Sciatic nerve (tissue), 2 donors: Measurements from ENCODE around the gene OPTN. TPM values are rescaled to one million over a fixed set of nuclear protein-coding genes. Genes with fewer than 3 reads are reported as not detected.
"Not testable (repeated sequence)": the region's sequence is repeated elsewhere in the genome, so short reads cannot be mapped to it uniquely, and the experiment has no call there.

ENCODE experiments used
- ATAC-seq: fragments of 200-7000 bp; cut with Tn5 transposase; one replicate; pipeline ENCODE4 v1.9.1; 2020; ENCODE audit warnings: mild to moderate bottlenecking, moderate library complexity
- DNase-seq: peaks from one replicate; pipeline ENCODE4 v3.0.0-alpha.2; 2020; ENCODE audit warnings: low spot score
- intact Hi-C: fragments of 100-400 bp; cut with DNase I; formaldehyde crosslinking; loops from one replicate; pipeline ENCODE4 v1.14.2; 2022
- total RNA-seq: library from RNA; stranded (reverse); fragmentation: NEBNext Ultra II Directional; extraction: Animal tissue kit (Norgen Biotek cat#: 25700); gene quantifications from one replicate; pipeline ENCODE4 v1.2.1, GENCODE V29; 2021
- donor health status: DM: no; HTN: no; CAD: no.
- donor health status: DM: no; HTN: no; CAD: no.

Gene OPTN
- total RNA-seq, 1 donor from 2014 or later: 118 TPM

DNA sequence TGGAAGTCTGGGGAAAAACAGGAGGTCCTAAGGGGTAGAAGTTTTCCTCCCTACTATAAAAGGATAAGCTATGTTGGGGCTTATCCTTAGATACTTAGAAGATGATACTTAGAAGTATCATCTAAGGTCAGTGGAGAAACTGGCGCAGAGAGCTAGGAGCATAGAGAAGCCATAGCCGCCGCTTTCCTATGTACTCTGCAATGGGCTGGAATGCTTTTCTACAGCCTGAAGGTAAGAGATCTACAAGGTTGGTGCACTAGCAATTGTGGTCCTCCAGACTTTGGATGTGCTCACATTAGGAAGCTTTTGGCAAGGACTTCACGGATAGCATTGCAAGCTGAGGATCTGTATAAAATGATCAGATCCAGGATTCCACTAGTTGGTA, 12.4 kb upstream of the OPTN start:
- no peak for DNase-seq
- intact Hi-C loops: no loop called here
- no peak for ATAC-seq

DNA sequence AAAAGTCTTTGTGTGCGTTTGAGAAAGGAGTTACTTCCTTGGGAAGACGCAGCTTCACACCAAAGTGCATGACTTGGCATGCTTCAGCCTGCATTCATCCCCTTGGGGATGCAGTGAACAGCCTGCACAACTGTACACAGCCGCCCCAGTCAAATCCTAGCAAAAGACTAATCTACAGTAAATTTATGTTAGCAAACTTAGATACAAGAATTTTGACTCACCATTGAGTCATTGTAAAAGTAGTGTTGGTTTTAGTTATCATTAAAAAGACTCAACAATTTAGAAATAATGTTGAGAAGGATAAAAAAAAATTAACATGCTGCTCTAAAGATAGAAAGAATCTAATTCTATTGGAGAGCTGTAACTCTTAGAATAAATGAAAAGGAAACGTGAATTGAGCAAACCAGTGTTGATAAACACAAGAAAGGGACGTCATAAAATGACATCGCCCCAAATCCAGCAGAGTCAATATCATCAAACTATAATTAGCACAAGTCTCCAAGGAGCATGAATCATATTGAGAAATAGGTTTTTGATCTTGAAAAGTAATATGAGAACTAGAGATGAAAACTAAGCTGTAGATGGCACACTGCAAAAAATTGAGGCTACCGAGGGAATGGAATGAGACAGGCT, 11.9 kb upstream of the OPTN start:
- intact Hi-C loops: no loop called here
- DNase-seq (no peak), ATAC-seq (peak; percentile 39)

DNA sequence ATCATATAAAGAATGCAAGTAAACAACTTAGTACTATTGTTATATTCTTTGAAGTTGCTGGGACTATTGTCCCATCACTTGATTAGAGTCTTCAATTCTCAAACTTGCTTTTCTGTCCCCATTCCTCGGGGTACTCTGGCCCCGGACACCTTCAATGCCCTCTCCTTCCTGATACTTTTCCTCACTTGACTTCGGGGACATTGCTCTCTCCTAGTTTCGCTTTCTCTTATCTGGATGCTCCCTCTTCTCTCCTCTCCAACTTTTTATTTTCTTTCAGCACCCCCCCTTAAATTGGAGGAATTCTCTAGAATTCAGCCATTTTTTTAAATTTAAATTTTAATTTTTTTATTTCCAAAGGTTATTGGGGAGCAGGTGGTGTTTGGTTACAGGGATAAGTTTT, 10.6 kb upstream of the OPTN start:
- ATAC-seq (no peak), DNase-seq (no peak)
- intact Hi-C loops: no loop called here

DNA sequence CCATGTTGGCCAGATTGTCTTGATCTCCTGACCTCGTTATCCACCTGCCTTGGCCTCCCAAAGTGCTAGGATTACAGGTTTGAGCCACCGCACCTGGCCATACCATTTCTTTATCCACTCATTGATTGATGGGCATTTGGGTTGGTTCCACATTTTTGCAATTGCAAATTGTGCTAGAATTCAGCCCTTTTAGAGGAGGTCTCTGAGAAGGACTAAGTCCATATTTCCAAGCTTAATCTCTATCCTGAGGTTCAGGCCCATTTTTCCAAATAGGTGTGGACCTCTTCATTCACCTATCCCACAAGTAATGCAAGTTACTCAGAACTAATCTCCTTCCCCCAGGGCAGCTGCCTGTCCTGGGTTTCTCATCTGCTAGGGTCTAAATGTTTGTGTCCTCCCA, 9.7 kb upstream of the OPTN start:
- DNase-seq (no peak), ATAC-seq (no peak)
- intact Hi-C loops: no loop called here

DNA sequence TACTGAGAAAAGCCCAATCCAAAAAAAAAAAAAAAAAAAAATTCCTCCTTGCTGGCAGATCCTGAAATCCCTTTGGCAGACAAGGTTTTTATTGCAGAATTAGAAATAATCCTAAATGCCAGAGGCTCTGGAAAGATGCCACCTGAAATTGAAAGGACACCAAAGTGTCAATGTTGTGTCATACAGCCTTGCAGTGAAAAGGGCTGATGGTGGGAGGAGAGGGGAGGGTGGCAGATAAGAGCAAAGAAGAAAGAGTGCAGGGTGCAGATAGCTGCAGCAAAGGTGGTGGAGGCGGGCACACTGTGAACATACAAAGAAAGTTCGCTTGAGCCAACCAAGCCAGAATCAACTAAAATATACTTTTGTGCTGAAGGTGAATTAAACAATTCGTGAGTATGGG, 8.2 kb upstream of the OPTN start:
- peak; percentile 48 for ATAC-seq
- no peak for DNase-seq
- intact Hi-C loops: no loop called here

DNA sequence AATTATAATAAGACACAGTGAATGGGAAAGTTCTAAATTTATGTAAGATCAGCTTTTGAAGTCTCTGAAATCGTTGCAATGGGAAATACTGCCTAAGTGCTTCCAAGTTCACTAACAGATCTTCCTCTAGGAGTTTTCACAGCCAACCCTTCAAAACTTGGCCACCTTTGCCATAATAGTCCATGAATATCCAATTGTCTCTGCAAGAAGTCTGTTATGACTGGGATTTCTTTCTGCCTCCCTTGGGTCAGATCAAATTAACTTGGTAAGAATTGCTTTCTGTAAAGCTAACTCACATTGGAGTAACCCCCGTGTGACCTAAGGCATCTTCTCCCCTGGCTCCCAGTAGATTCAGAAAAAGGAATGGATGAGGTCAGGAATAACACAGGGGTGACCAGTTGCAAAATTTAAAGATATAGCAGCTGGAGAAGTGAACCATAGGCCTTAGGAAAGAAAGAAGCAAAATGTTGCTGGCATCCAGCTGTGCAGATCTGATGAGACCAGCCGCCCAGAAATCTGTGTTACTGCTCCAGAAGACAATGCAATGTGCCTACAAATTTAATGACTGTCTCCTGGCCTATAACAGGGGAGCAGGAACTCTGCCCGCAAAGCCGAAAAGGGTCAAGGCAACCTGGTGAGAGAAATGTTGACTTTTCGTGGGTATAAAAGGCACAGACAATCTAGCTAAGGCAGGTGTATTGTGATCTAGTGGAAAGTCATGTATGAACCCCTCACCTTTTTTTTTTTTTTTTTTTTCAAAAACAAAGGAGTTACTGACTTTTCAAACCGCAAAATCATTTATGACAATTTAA, 7.5 kb upstream of the OPTN start:
- DNase-seq: no peak
- intact Hi-C loops: no loop called here
- ATAC-seq: peak; percentile 91

DNA sequence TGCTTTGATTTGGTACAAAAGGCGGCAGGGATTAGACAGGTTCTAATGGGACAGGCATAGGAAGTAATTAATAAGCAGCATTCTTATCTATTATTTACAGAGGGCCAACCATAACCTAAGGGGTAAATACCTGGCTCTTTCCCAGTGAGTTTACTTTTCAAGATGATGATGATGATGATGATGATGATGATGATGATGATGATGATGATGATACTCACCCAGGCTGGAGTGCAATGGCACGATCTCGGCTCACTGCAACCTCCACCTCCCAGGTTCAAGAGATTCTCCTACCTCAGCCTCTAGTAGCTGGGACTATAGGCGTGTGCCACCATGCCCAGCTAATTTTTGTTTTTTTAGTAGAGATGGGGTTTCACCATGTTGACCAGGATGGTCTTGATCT, 5.9 kb upstream of the OPTN start:
- ATAC-seq, intact Hi-C loops: not testable (repeated sequence)

DNA sequence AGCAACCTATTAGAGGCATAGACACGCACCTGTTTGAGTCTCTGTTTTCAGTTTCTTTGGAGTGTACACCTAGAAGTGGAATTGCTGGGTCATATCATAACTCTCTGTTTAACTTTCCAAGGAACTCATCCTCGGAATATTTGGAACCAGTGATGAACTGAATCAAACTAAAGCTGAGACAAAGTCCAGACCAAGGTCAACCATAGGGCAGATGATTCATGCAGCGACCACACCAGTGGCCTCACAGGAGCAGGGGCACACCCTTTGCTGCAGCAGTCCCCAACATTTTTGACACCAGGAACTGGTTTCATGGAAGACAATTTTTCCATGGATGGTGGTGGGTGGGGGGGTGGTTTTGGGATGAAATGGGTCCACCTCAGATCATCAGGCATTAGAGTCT, 4.9 kb upstream of the OPTN start:
- DNase-seq (no peak), ATAC-seq (no peak)
- intact Hi-C loops: no loop called here

More for the DNA sequence above, 5.9 kb upstream of the OPTN start:
- not testable (repeated sequence) for DNase-seq

DNA sequence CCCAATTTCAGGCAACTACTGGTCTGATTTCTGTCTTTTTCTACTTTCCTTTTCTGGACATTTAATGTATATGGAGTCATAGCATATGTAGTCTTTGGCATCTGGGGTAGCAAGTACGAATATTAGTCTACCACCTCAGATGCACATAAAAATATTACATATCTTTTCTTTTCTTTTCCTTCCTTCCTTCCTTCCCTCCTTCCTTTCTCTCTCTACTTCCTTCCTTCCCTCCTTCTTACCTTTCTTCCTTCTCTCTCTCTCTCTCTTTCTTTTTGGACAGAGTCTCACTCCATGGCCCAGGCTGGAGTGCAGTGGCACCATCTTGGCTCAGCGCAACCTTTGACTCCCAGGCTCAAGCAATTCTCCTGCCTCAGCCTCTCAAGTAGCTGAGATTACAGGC, 4.0 kb upstream of the OPTN start:
- ATAC-seq (no peak), DNase-seq (no peak)
- intact Hi-C loops: no loop called here

DNA sequence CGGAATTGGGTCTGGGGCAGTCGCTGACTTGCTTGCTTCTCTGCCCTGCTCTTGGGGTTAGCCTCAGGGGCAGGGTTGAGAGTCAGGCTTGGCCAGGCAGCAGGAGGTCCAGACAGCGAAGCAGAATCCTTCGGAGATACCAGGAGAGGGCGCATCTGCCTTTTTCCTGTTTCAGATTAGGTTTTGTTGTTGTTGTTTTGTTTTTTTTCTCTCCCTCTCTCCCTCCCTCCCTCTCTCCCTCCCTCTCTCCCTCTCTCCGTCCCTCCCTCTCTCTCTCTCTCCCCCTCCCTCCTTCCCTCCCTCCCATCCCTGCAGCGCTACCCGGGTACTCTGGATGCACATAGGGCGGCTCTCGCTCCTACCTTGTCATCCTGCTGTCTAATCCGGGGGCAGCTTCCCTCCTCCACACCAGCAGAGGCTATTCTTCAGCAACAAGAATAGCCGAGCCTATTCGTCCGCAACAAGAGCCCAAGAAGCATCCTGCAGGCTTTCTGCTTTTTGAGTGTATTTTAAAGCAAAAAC, 758 bp upstream of the OPTN start:
- peak; percentile 69 for DNase-seq
- intact Hi-C loops: no loop called here
- ATAC-seq: peak; percentile 70

DNA sequence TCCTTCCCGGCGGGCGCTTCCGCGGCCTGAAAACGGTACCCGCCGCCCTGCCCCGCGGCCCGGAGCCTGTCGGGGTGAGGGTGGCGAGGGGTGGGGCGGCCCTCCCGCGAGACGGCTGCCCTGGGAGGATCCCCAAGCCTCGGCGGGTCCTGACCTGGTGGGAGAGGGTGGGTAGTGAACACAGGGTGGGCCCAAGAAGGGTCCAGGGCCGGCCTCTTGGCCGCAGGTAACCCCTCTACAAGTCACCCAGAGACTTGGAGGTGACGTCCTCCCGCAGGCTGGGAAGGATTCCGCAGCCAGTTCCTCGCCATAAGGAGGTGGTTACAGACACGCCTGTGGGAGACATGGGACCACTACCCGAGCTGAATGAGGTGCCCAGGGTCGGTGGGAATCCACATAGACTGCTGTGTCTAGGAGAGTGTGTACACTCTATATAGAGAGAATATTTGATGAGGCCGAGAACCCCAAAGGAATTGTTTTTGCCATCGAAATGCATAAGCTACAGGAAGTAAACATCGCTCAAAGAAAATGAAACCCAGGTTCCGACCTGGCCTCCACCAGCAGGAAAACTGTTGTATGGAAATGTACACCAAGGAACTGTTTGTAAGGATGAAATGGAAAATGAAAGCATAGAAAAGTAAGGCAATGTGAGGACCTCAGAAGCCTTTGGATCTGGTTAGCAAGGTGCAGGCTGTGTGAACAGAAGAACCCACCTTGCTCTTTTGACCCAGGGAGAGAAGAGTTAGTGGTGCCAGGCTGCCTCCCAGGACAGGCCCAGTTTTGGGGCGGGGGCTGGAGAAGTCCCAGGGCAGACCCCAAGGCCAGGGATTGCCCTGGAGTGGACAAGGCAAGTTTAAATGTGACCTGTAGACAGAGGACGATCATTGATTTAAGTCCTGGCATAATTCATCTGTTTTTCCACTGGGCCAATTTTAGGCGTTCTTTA, 659 bp downstream of the OPTN start:
- intact Hi-C loops: no loop called here
- ATAC-seq: peak; percentile 18
- DNase-seq: peak; percentile 67

DNA sequence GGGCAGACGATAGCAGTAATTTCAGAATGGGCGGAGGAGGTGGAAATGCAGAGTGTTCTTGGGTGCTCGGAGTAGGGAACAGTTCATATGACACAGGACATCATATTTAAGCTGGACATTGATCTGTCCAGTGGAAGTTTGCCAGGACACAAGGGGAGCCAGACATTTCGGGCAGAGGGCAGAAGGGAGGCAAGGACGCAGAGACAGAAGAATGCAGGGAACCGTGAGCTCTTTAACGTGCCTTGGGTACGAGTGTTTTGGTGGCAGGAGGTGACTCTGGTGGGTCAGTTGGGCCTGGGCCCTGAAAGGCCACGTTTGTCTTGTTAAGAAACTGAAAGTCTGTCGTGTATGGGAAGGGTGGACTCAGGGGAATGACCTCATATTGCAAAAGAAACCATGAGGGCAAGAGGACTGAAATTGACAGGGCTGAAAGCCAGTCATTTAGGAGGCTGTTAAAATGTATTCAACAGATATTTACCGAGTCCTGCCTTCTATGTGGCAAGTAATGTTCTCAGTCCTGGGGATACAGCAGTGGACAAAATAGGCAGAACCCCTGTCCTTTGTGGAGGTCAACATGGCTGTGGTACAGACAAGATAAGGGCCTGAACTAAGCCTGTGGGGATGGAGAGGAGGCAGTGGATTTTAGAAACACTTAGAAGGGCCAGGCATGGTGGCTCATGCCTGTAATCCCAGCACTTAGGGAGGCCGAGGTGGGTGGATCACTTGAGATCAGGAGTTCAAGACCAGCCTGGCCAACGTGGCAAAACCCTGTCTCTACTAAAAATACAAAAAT, 2.2 kb downstream of the OPTN start:
- ATAC-seq: peak; percentile 19
- intact Hi-C loops: no loop called here
- no peak for DNase-seq

DNA sequence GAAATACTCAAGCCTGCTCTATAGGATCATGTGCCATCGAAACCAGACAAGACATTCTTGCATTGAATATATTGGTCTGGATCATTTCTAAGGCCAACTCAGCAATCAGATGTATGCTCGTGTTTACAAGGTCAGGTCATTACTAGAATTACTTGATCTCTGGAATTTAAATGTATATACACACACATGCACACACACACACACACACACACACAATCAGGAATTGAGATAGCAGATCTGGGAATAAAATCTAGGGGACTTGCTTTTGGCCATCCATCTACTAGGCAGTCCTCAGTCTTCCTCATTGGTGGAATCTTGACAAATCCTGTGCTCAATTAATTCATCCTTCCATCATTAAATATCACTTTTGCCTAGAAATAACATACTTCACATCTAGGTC, 3.6 kb downstream of the OPTN start:
- ATAC-seq: no peak
- intact Hi-C loops: no loop called here
- DNase-seq: no peak

DNA sequence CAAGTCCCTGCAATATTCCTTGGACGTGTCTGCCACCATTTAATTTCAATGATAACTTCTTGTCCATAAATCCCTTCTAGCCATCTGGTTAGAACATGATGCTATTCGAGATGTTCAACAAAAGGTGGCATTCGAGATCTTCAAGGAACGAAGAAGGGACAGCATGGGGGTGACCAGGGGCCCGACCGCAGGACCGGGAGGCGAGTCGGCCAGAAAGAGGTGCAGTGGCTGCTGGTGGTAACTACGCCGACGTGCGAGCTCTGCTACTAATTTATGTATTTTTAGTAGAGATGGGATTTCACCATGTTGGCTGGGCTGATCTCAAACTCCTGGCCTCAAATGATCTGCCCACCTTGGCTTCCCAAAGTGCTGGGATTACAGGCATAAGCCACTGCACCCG, 4.7 kb downstream of the OPTN start:
- ATAC-seq (no peak), DNase-seq (no peak)
- intact Hi-C loops: no loop called here

DNA sequence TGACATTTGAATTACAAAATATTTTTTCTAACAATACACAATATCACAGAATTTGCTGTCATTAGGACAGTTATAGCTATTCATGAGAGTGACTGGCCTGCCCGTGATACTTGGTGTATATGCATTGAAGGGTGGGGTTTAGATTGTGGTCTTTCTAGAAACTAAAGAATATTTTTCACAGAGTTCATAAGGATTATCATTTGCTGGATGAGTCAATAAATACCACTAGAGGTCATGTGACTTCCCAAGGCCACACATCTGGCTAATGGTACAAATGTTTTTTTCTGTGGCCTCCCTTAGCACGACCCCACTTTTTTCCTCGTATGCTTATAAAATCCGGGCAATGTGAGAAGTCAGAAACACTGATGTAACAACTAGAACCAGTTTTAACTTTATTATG, 5.2 kb downstream of the OPTN start:
- intact Hi-C loops: no loop called here
- DNase-seq (no peak), ATAC-seq (no peak)

DNA sequence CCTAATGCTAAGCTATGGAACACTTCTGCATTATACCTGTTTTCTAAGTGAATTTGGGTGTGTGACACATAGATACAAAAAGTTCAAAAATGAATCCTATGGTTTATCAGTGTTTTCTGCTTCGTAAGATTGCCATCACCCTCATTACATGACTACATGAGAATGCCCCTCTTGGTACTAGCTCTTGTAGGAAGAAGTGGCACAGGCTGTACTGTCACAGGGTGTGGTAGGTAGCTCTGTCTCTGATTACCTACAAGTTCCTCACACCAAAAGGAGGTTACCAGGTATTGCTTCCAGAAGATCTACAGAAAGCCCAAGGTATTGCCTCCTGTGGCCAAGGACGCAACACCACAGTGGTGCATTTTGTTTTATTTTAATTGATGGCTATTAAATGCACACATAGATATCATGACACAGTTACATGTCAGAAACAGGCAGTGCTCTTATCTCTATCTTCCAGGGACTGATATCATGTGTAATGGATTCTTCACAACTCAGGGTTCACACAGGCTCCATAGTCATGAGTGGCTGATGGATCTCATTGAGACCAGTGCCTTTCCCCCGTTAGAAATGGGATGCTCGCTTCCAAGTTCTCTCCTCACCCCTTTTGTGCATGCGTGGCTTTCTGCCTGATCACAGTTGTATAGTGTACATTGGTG, 6.6 kb downstream of the OPTN start:
- intact Hi-C loops: no loop called here
- ATAC-seq: no peak
- DNase-seq: no peak

DNA sequence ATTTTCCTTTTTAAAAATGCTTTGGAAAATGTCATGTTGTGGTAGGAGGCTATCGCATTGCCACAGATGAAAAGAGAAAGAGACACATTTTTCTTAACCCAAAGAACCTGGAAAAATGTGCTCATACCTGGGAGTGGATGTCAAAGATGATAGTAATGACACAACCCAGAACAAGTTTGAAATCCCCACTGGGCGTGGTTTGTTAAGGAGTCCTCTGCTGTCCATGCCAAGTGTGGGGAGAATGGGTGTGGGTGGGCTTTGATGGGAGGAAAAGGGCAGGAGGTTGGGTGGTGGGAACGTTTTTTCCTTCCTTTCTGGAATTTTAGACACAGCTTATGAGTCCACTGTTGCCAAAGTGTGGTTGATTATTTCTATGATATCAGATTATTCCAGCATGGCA, 10.9 kb downstream of the OPTN start:
- DNase-seq (no peak), ATAC-seq (no peak)
- intact Hi-C loops: no loop called here

DNA sequence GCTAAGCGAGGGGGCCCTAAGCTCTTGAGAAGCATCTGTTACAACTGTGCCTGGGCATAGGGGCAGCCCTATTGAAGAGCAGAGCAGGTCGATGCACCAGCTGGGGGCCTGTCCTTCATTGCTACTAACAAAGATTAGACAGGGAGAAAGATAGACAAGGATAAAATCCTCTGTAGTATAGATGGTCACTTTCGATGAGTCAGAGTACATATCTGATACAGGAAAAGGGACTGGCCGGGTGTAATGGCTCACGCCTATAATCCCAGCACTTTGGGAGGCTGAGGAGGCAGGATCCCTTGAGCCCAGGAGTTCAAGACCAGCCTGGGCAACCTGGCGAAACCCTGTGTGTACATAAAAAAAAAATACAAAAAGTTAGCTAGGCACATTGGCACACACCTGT, 13.6 kb downstream of the OPTN start:
- no peak for ATAC-seq
- no peak for DNase-seq
- intact Hi-C loops: no loop called here
